ENCODE data around the gene SPTBN1.

SPTBN1 gene

GRCh38 chr2:54423213-54423612, 32.9 kb upstream of the SPTBN1 start:
- no peak for DNase-seq (ENCODE audit: low spot score)
- Histone ChIP-seq H3K4me3 (ENCODE audit: low read length in 2 of 2) (no peak overlapping the region), H2BK5ac (ENCODE audit: low read length) (no peak overlapping the region), H3K9ac (ENCODE audit: low read depth, low read length, poor library complexity) (no peak overlapping the region), H2BK12ac (ENCODE audit: low read length) (no peak overlapping the region), H2BK120ac (ENCODE audit: low read depth, low read length) (no peak overlapping the region), H3K27ac (replicated peaks; ENCODE audit: low read length) (no peak overlapping the region), H2AFZ (ENCODE audit: low read length) (no peak overlapping the region), H3K4me1 (ENCODE audit: control insufficient read depth in 2 of 2, insufficient read depth in 1 of 2, low read depth in 1 of 2, low read length in 2 of 2) (no peaks in the 10 kb centered on the region), H3K23ac (ENCODE audit: low read depth, low read length, poor library complexity) (no peak overlapping the region), H3K27me3 (ENCODE audit: control insufficient read depth in 3 of 3, insufficient read depth in 3 of 3, low read depth in 1 of 3, low read length in 3 of 3) (no peaks in the 10 kb centered on the region), H4K8ac (ENCODE audit: low read depth, low read length) (no peak overlapping the region), H3K79me1 (ENCODE audit: low read depth, low read length) (no peaks in the 10 kb centered on the region), H2AK5ac (ENCODE audit: low read depth, low read length) (no peak overlapping the region), H4K91ac (ENCODE audit: low read depth, low read length, poor library complexity) (no peak overlapping the region), H3K4ac (ENCODE audit: low read length) (no peak overlapping the region), H3K18ac (ENCODE audit: low read length) (no peak overlapping the region), H3K4me2 (ENCODE audit: insufficient read depth, low read length, poor library complexity, severe bottlenecking) (no peak overlapping the region), H3K36me3 (replicated peaks in 1 of 2; ENCODE audit: control insufficient read depth in 2 of 2, insufficient read depth in 2 of 2, low read length in 2 of 2) (no peaks in the 10 kb centered on the region), H2BK15ac (ENCODE audit: low read length) (no peak overlapping the region), H3K14ac (ENCODE audit: low read length) (no peak overlapping the region), H3K9me3 (replicated peaks in 1 of 2; ENCODE audit: control insufficient read depth in 2 of 2, insufficient read depth in 1 of 2, low read depth in 1 of 2, low read length in 2 of 2) (no peaks in the 10 kb centered on the region)
- no CpG with 5 or more reads among the region's 2 CpGs for WGBS, 2 donors (ENCODE audit: extremely low coverage in 2 of 2, insufficient read length in 2 of 2, insufficient replicate concordance in 1 of 2)

- DNase-seq (ENCODE audit: low spot score), result no peak
- H2BK5ac ChIP-seq (ENCODE audit: low read length), result no peak overlapping the region
- WGBS, 2 donors (ENCODE audit: extremely low coverage in 2 of 2, insufficient read length in 2 of 2, insufficient replicate concordance in 1 of 2), result no CpG with 5 or more reads among the region's 7 CpGs
These were observed 31.5 kb upstream of the SPTBN1 start for GRCh38 chr2:54424555-54425163.

GRCh38 chr2:54428108-54428831, 27.9 kb upstream of the SPTBN1 start:
- Histone ChIP-seq H3K18ac (ENCODE audit: low read length) (no peak overlapping the region), H2BK15ac (ENCODE audit: low read length) (no peak overlapping the region), H3K4me1 (ENCODE audit: control insufficient read depth in 2 of 2, insufficient read depth in 1 of 2, low read depth in 1 of 2, low read length in 2 of 2) (peaks cover 2% of the 10 kb centered on the region in 2 donors), H3K4ac (ENCODE audit: low read length) (no peak overlapping the region), H2BK5ac (ENCODE audit: low read length) (no peak overlapping the region), H3K27me3 (ENCODE audit: control insufficient read depth in 3 of 3, insufficient read depth in 3 of 3, low read depth in 1 of 3, low read length in 3 of 3) (no peaks in the 10 kb centered on the region), H4K8ac (ENCODE audit: low read depth, low read length) (no peak overlapping the region), H3K23ac (ENCODE audit: low read depth, low read length, poor library complexity) (no peak overlapping the region), H2BK12ac (ENCODE audit: low read length) (no peak overlapping the region), H4K91ac (ENCODE audit: low read depth, low read length, poor library complexity) (no peak overlapping the region), H3K4me3 (ENCODE audit: low read length in 2 of 2) (no peak overlapping the region), H2AFZ (ENCODE audit: low read length) (no peak overlapping the region), H3K79me1 (ENCODE audit: low read depth, low read length) (no peaks in the 10 kb centered on the region), H2BK120ac (ENCODE audit: low read depth, low read length) (no peak overlapping the region), H3K27ac (replicated peaks; ENCODE audit: low read length) (no peak overlapping the region), H3K9ac (ENCODE audit: low read depth, low read length, poor library complexity) (no peak overlapping the region), H3K4me2 (ENCODE audit: insufficient read depth, low read length, poor library complexity, severe bottlenecking) (no peak overlapping the region), H3K14ac (ENCODE audit: low read length) (no peak overlapping the region), H3K9me3 (replicated peaks in 1 of 2; ENCODE audit: control insufficient read depth in 2 of 2, insufficient read depth in 1 of 2, low read depth in 1 of 2, low read length in 2 of 2) (no peaks in the 10 kb centered on the region), H3K36me3 (replicated peaks in 1 of 2; ENCODE audit: control insufficient read depth in 2 of 2, insufficient read depth in 2 of 2, low read length in 2 of 2) (no peaks in the 10 kb centered on the region), H2AK5ac (ENCODE audit: low read depth, low read length) (no peak overlapping the region)
- DNase-seq (ENCODE audit: low spot score), result no peak
- no CpG with 5 or more reads among the region's 3 CpGs for WGBS, 2 donors (ENCODE audit: extremely low coverage in 2 of 2, insufficient read length in 2 of 2, insufficient replicate concordance in 1 of 2)

More at GRCh38 chr2:54424555-54425163, 31.5 kb upstream of the SPTBN1 start:
- Histone ChIP-seq H2BK120ac (ENCODE audit: low read depth, low read length) (no peak overlapping the region), H2BK15ac (ENCODE audit: low read length) (no peak overlapping the region), H3K4me1 (ENCODE audit: control insufficient read depth in 2 of 2, insufficient read depth in 1 of 2, low read depth in 1 of 2, low read length in 2 of 2) (no peaks in the 10 kb centered on the region), H4K91ac (ENCODE audit: low read depth, low read length, poor library complexity) (no peak overlapping the region), H2AFZ (ENCODE audit: low read length) (peak overlapping the region; percentile 37), H3K27ac (replicated peaks; ENCODE audit: low read length) (no peak overlapping the region), H3K36me3 (replicated peaks in 1 of 2; ENCODE audit: control insufficient read depth in 2 of 2, insufficient read depth in 2 of 2, low read length in 2 of 2) (no peaks in the 10 kb centered on the region), H4K8ac (ENCODE audit: low read depth, low read length) (no peak overlapping the region), H3K4me3 (ENCODE audit: low read length in 2 of 2) (no peak overlapping the region), H3K23ac (ENCODE audit: low read depth, low read length, poor library complexity) (no peak overlapping the region), H3K9me3 (replicated peaks in 1 of 2; ENCODE audit: control insufficient read depth in 2 of 2, insufficient read depth in 1 of 2, low read depth in 1 of 2, low read length in 2 of 2) (no peaks in the 10 kb centered on the region), H3K18ac (ENCODE audit: low read length) (no peak overlapping the region), H3K9ac (ENCODE audit: low read depth, low read length, poor library complexity) (no peak overlapping the region), H3K14ac (ENCODE audit: low read length) (no peak overlapping the region), H3K4me2 (ENCODE audit: insufficient read depth, low read length, poor library complexity, severe bottlenecking) (no peak overlapping the region), H3K4ac (ENCODE audit: low read length) (no peak overlapping the region), H2AK5ac (ENCODE audit: low read depth, low read length) (no peak overlapping the region), H2BK12ac (ENCODE audit: low read length) (no peak overlapping the region), H3K27me3 (ENCODE audit: control insufficient read depth in 3 of 3, insufficient read depth in 3 of 3, low read depth in 1 of 3, low read length in 3 of 3) (no peaks in the 10 kb centered on the region), H3K79me1 (ENCODE audit: low read depth, low read length) (no peaks in the 10 kb centered on the region)

- Histone ChIP-seq H2BK120ac (ENCODE audit: low read depth, low read length) (no peak overlapping the region), H4K91ac (ENCODE audit: low read depth, low read length, poor library complexity) (no peak overlapping the region), H3K4me2 (ENCODE audit: insufficient read depth, low read length, poor library complexity, severe bottlenecking) (no peak overlapping the region), H3K23ac (ENCODE audit: low read depth, low read length, poor library complexity) (no peak overlapping the region), H3K79me1 (ENCODE audit: low read depth, low read length) (no peaks in the 10 kb centered on the region), H2AK5ac (ENCODE audit: low read depth, low read length) (no peak overlapping the region), H2BK5ac (ENCODE audit: low read length) (no peak overlapping the region), H3K4me3 (ENCODE audit: low read length in 2 of 2) (no peak overlapping the region), H3K9me3 (replicated peaks in 1 of 2; ENCODE audit: control insufficient read depth in 2 of 2, insufficient read depth in 1 of 2, low read depth in 1 of 2, low read length in 2 of 2) (no peaks in the 10 kb centered on the region), H4K8ac (ENCODE audit: low read depth, low read length) (no peak overlapping the region), H3K18ac (ENCODE audit: low read length) (no peak overlapping the region), H2BK15ac (ENCODE audit: low read length) (no peak overlapping the region), H3K27ac (replicated peaks; ENCODE audit: low read length) (no peak overlapping the region), H3K4me1 (ENCODE audit: control insufficient read depth in 2 of 2, insufficient read depth in 1 of 2, low read depth in 1 of 2, low read length in 2 of 2) (peaks cover 2% of the 10 kb centered on the region in 2 donors), H2BK12ac (ENCODE audit: low read length) (no peak overlapping the region), H2AFZ (ENCODE audit: low read length) (no peak overlapping the region), H3K4ac (ENCODE audit: low read length) (no peak overlapping the region), H3K9ac (ENCODE audit: low read depth, low read length, poor library complexity) (no peak overlapping the region), H3K36me3 (replicated peaks in 1 of 2; ENCODE audit: control insufficient read depth in 2 of 2, insufficient read depth in 2 of 2, low read length in 2 of 2) (no peaks in the 10 kb centered on the region), H3K27me3 (ENCODE audit: control insufficient read depth in 3 of 3, insufficient read depth in 3 of 3, low read depth in 1 of 3, low read length in 3 of 3) (no peaks in the 10 kb centered on the region), H3K14ac (ENCODE audit: low read length) (no peak overlapping the region)
- WGBS, 2 donors (ENCODE audit: extremely low coverage in 2 of 2, insufficient read length in 2 of 2, insufficient replicate concordance in 1 of 2), result no CpG with 5 or more reads among the region's 5 CpGs
- DNase-seq (ENCODE audit: low spot score), result no peak
These were observed 27.1 kb upstream of the SPTBN1 start for GRCh38 chr2:54429054-54429453.
